Measurements from ENCODE around the gene MYO1D. TPM values are rescaled to one million over a fixed set of nuclear protein-coding genes. Genes with fewer than 3 reads are reported as not detected.

The MYO1D gene
- total RNA-seq, 1 donor from 2014 or later: 73.3 TPM

DNA sequence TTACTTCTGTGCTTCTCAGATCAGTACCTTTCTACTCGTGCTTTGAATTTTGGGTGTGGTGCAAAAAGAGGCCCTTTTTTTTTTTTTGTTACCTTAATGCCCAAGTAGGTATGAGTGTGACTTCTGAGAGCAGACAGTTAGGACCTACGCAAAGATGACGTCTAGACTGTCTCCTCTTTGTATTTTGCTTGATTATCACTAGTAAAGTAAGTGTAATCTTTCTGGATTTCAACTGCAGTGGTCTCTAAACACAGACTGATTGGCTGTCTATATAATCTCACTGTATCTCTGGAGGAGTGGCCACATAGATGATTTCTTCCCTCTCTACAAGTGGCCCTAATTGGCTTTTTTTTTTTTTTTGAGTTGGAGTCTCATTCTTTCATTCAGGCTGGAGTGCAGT is 401.7 kb downstream of the MYO1D start:
- ATAC-seq (no peak), DNase-seq (no peak)
- no peak overlapping the region for H3K4me3 ChIP-seq
- no peaks in the 10 kb centered on the region for H3K9me3 ChIP-seq
- no peak overlapping the region for H3K27ac ChIP-seq
- no peaks in the 10 kb centered on the region for H3K4me1 ChIP-seq
- peaks cover 99% of the 10 kb centered on the region for H3K36me3 ChIP-seq
- H3K27me3 ChIP-seq: no peaks in the 10 kb centered on the region
- TF ChIP-seq, protein P1, sequence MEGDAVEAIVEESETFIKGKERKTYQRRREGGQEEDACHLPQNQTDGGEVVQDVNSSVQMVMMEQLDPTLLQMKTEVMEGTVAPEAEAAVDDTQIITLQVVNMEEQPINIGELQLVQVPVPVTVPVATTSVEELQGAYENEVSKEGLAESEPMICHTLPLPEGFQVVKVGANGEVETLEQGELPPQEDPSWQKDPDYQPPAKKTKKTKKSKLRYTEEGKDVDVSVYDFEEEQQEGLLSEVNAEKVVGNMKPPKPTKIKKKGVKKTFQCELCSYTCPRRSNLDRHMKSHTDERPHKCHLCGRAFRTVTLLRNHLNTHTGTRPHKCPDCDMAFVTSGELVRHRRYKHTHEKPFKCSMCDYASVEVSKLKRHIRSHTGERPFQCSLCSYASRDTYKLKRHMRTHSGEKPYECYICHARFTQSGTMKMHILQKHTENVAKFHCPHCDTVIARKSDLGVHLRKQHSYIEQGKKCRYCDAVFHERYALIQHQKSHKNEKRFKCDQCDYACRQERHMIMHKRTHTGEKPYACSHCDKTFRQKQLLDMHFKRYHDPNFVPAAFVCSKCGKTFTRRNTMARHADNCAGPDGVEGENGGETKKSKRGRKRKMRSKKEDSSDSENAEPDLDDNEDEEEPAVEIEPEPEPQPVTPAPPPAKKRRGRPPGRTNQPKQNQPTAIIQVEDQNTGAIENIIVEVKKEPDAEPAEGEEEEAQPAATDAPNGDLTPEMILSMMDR (IDR thresholded peaks at IDR 0.05): no peak
- intact Hi-C loops (cut with DNase I): no loop called here

DNA sequence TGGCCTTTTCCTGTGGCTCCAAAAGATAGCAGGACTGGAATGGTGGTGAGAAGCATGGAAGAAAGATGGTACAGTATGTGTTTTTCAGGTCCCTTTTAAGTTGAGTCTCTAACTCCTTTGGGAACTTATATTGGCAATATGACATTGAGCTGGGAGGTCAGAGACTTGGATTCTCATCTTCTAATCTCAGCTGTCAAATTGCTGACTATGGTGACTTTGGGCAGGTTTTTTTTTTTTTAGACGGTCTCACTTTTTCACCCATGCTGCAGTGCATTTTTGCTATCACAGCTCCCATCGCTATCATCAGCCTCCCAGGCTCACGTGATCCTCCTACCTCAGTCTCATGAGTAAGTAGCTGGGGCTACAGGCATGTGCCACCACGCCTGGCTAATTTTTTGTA is 405.3 kb downstream of the MYO1D start:
- TF ChIP-seq, protein P1 (IDR thresholded peaks at IDR 0.05): no peak
- Histone ChIP-seq H3K4me1 (no peaks in the 10 kb centered on the region), H3K4me3 (no peak overlapping the region), H3K9me3 (no peaks in the 10 kb centered on the region), H3K36me3 (peaks cover 98% of the 10 kb centered on the region), H3K27me3 (no peaks in the 10 kb centered on the region), H3K27ac (no peak overlapping the region)
- intact Hi-C loops (cut with DNase I): no loop called here
- ATAC-seq (no peak), DNase-seq (no peak)

DNA sequence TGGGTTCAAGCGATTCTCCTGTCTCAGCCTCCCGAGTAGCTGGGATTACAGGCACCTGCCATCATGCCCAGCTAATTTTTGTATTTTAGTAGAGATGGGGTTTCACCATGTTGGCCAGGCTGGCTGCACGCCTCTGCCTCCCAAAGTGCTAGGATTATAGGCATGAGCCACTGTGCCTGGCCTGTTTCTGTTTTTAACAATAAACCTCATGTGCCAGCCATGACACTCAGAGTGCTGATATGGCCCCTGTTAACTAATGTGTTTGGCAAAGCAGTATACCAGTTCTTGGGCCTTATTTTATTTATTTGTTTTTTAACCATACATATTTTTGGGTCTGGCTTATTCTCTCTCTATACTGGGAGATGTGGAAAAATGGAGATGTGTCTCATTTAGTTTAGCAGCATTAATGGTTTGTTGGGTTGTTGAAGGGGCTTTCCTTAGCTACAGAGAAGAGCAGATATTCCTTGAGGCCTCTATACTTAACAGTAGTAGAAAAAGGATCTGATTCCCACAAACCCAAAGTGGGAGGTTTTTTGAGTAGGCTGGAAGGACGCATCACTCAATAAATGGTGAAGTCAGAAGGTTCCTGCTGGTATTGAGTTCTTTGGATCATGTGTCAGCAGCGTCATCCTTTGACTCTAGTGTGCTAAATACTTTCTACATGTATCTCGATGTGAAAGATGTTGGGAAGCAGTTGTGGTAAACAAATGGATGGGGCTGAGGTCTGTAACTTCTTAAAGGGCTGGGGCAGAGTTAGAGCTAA is 406.3 kb downstream of the MYO1D start:
- DNase-seq: no peak
- H3K9me3 ChIP-seq: no peaks in the 10 kb centered on the region
- H3K4me3 ChIP-seq: no peak overlapping the region
- H3K4me1 ChIP-seq: no peaks in the 10 kb centered on the region
- TF ChIP-seq, protein P1 (IDR thresholded peaks at IDR 0.05): no peak
- intact Hi-C loops (cut with DNase I): no loop called here
- H3K27me3 ChIP-seq: no peaks in the 10 kb centered on the region
- no peak overlapping the region for H3K27ac ChIP-seq
- no peak for ATAC-seq
- H3K36me3 ChIP-seq: peaks cover 98% of the 10 kb centered on the region

DNA sequence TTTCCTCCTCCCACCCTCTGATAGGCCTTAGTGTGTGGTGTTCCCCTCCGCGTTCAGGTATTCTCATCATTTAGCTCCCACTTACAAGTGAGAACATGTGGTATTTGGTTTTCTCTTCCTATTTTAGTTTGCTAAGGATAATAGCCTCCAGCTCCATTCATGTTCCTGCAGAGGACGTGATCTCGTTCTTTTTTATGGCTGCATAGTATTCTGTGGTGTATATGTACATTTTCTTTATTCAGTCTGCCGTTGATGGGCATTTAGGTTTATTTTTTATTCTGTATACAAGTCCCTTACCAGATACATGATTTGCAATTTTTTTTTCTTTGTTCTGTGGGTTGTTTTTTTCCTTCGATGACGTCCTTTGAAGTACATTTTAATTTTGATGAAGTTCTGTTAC is 409.0 kb downstream of the MYO1D start:
- Histone ChIP-seq H3K36me3 (peaks cover 98% of the 10 kb centered on the region), H3K4me3 (no peak overlapping the region)
- ATAC-seq: no peak

DNA sequence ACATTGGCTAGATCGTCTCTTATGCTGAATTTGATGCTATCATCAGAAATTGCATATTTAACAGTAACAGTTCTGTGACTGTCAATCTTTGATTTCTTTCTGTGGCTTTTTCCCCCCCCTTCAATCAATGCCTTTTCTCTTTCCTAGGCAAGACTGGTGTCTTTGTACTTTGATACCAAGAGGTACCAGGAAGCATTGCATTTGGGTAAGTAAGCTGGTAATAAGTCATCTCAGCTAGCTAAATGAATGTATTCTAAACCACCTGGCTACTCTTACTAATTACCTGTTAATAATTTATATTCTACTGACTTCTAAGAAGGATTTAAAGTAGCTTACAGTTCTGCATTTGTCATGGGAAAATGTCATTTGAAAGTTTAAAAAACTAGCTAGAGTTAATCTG is 412.6 kb downstream of the MYO1D start:
- Histone ChIP-seq H3K9me3 (no peaks in the 10 kb centered on the region), H3K36me3 (peaks cover 96% of the 10 kb centered on the region), H3K27ac (no peak overlapping the region), H3K4me1 (no peaks in the 10 kb centered on the region), H3K27me3 (no peaks in the 10 kb centered on the region), H3K4me3 (no peak overlapping the region)
- intact Hi-C loops (cut with DNase I): no loop called here
- ATAC-seq (no peak), DNase-seq (no peak)
- TF ChIP-seq, protein P1 (IDR thresholded peaks at IDR 0.05): no peak

More for the DNA sequence above, 409.0 kb downstream of the MYO1D start:
- Histone ChIP-seq H3K27me3 (no peaks in the 10 kb centered on the region), H3K9me3 (no peaks in the 10 kb centered on the region), H3K4me1 (no peaks in the 10 kb centered on the region), H3K27ac (no peak overlapping the region)
- TF ChIP-seq, protein P1 (IDR thresholded peaks at IDR 0.05): no peak
- intact Hi-C loops (cut with DNase I): no loop called here
- DNase-seq: no peak

Data from upper lobe of right lung (tissue), 1 donor.